IPS-15b (cell line): ENCODE results near the gene BRIP1.

Experiments
- H3K27me3 ChIP-seq: one replicate; pipeline ENCODE4 v1.6.1; 2013; ENCODE audit warnings: low read length; ENCODE audit not compliant: control insufficient read depth, insufficient read depth
- H3K36me3 ChIP-seq: one replicate; pipeline ENCODE4 v1.6.1; 2013; ENCODE audit warnings: low read length; ENCODE audit not compliant: control insufficient read depth, insufficient read depth
- H3K4me1 ChIP-seq: one replicate; pipeline ENCODE4 v1.6.1; 2013; ENCODE audit warnings: mild to moderate bottlenecking, low read length; ENCODE audit not compliant: control insufficient read depth, insufficient read depth
- H3K4me3 ChIP-seq: one replicate; pipeline ENCODE4 v1.5.1; 2013; ENCODE audit warnings: low read depth, low read length
- H3K9ac ChIP-seq: one replicate; pipeline ENCODE4 v1.6.1; 2013; ENCODE audit warnings: low read depth, mild to moderate bottlenecking, low read length
- H3K9me3 ChIP-seq: one replicate; pipeline ENCODE4 v1.6.1; 2013; ENCODE audit warnings: mild to moderate bottlenecking, low read length; ENCODE audit not compliant: control insufficient read depth, insufficient read depth

BRIP1 gene

GRCh38 chr17:61645920-61646319 lies 217.4 kb downstream of the BRIP1 start:
- Histone ChIP-seq H3K36me3 (no peaks in the 10 kb centered on the region), H3K9ac (no peak overlapping the region), H3K4me1 (no peaks in the 10 kb centered on the region), H3K4me3 (no peak overlapping the region), H3K27me3 (no peaks in the 10 kb centered on the region), H3K9me3 (no peaks in the 10 kb centered on the region)

- Histone ChIP-seq H3K4me1 (no peaks in the 10 kb centered on the region), H3K9me3 (no peaks in the 10 kb centered on the region), H3K9ac (no peak overlapping the region), H3K4me3 (no peak overlapping the region), H3K36me3 (no peaks in the 10 kb centered on the region), H3K27me3 (no peaks in the 10 kb centered on the region)
Observed at GRCh38 chr17:61644800-61645774, 218.2 kb downstream of the BRIP1 start.

- Histone ChIP-seq H3K27me3 (no peaks in the 10 kb centered on the region), H3K4me3 (no peak overlapping the region), H3K36me3 (no peaks in the 10 kb centered on the region), H3K4me1 (no peaks in the 10 kb centered on the region), H3K9me3 (no peaks in the 10 kb centered on the region), H3K9ac (no peak overlapping the region)
Observed at GRCh38 chr17:61642768-61643167, 220.6 kb downstream of the BRIP1 start.

- Histone ChIP-seq H3K9ac (no peak overlapping the region), H3K9me3 (no peaks in the 10 kb centered on the region), H3K27me3 (no peaks in the 10 kb centered on the region), H3K4me3 (no peak overlapping the region), H3K4me1 (no peaks in the 10 kb centered on the region), H3K36me3 (no peaks in the 10 kb centered on the region)
Observed at GRCh38 chr17:61641715-61642114, 221.6 kb downstream of the BRIP1 start.

DNA sequence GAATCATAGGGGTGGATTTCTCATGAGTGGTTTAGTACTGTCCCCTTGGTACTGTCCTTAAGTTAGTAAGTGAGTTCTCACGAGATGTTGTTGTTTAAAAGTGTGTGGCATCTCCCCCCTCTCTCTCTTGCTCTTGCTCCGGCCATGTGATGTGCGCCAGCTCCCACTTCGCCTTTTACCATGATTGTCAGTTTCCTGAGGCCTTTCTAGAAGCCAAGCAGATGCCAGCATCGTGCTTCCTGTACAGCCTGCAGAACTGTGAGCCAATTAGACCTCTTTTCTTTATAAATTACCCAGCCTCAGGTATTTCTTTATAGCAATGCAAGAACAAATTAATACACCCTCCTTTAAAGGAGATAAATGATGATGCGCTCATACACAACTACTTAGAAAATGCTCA lies 222.2 kb downstream of the BRIP1 start:
- no peaks in the 10 kb centered on the region for H3K9me3 ChIP-seq
- no peaks in the 10 kb centered on the region for H3K27me3 ChIP-seq
- no peak overlapping the region for H3K9ac ChIP-seq
- H3K4me1 ChIP-seq = no peaks in the 10 kb centered on the region
- H3K36me3 ChIP-seq = no peaks in the 10 kb centered on the region
- no peak overlapping the region for H3K4me3 ChIP-seq

GRCh38 chr17:61639818-61640217 lies 223.5 kb downstream of the BRIP1 start:
- no peak overlapping the region for H3K4me3 ChIP-seq
- no peaks in the 10 kb centered on the region for H3K4me1 ChIP-seq
- no peaks in the 10 kb centered on the region for H3K9me3 ChIP-seq
- H3K36me3 ChIP-seq = no peaks in the 10 kb centered on the region
- H3K27me3 ChIP-seq = no peaks in the 10 kb centered on the region
- H3K9ac ChIP-seq = no peak overlapping the region

DNA sequence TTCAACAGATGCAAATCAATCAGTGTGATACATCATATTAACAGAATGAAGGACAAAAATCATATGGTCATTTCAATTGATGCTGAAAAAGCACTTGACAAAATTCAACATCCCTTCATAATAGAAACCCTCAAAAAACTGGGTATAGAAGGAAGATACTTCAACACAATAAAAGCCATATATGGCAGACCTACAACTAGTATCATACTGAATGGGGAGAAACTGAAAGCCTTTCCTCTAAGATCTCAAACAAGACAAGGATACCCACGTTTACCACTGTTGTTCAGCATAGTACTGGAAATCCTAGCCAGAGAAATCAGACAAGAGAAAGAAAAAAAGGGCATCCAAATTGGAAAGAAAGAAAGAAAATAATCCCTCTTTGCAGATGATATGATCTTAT lies 225.2 kb downstream of the BRIP1 start:
- Histone ChIP-seq H3K36me3 (no peaks in the 10 kb centered on the region), H3K9me3 (no peaks in the 10 kb centered on the region), H3K9ac (no peak overlapping the region), H3K27me3 (no peaks in the 10 kb centered on the region), H3K4me1 (no peaks in the 10 kb centered on the region), H3K4me3 (no peak overlapping the region)

DNA sequence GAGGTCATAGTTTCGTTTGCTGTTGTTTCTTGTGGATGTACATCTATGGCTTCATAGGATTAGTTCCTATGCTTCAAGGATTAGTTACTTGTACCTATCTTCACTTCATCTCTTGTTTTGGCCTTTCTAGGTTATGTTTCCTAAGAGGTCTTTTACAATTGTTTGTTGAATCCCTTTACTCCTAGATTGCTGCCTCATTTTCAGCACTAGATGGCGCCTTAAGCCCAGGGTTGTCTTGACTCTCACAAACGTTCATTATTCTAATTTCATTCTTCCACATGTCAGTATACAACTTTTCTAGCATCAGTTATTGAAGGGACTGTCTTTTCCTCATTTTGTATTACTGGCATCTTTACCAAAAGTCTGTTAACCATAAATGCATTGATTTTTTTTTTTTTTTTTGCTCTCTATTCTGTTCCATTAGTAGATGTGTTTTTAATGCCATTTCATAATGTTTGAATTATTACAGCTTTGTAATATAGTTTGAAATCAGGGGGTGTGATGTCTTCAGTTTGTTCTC lies 227.4 kb downstream of the BRIP1 start:
- H3K4me3 ChIP-seq = no peak overlapping the region
- no peaks in the 10 kb centered on the region for H3K4me1 ChIP-seq
- no peak overlapping the region for H3K9ac ChIP-seq

DNA sequence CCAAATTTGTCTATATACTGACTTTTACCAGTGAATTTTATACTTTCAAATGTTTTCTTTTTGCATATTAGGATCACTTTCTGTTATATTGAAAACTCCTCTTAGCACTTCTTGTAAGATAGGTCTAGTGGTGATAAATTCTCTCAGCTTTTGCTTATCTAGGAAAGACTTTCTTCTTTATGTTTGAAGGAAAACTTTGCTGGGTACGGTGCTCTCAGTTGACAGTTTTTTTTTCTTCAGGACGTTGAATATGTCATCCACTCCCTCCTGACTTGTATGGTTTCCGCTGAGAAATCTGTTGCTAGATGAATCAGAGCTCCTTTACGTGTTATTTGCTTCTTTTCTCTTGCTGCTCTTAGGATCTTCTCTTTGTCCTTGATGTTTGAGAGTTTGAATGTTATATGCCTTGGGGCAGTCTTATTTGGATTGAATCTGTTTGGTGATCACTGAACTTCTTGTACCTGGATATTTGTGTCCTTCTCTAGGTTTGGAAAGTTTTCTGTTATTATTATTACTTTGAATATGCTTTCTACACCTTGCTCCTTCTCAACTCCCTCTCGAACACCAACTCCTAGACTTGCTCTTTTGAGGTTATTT lies 228.3 kb downstream of the BRIP1 start:
- no peak overlapping the region for H3K9ac ChIP-seq
- H3K4me3 ChIP-seq = no peak overlapping the region

More for the DNA sequence above, 227.4 kb downstream of the BRIP1 start:
- Histone ChIP-seq H3K36me3 (no peaks in the 10 kb centered on the region), H3K27me3 (no peaks in the 10 kb centered on the region), H3K9me3 (no peaks in the 10 kb centered on the region)

GRCh38 chr17:61634011-61634539 lies 229.3 kb downstream of the BRIP1 start:
- Histone ChIP-seq H3K4me1 (no peaks in the 10 kb centered on the region), H3K9me3 (no peaks in the 10 kb centered on the region), H3K4me3 (no peak overlapping the region), H3K36me3 (no peaks in the 10 kb centered on the region), H3K9ac (no peak overlapping the region), H3K27me3 (no peaks in the 10 kb centered on the region)

More for the DNA sequence above, 228.3 kb downstream of the BRIP1 start:
- Histone ChIP-seq H3K27me3 (no peaks in the 10 kb centered on the region), H3K9me3 (no peaks in the 10 kb centered on the region), H3K4me1 (no peaks in the 10 kb centered on the region), H3K36me3 (no peaks in the 10 kb centered on the region)

- Histone ChIP-seq H3K27me3 (no peaks in the 10 kb centered on the region), H3K9ac (no peak overlapping the region), H3K4me3 (no peak overlapping the region), H3K9me3 (no peaks in the 10 kb centered on the region), H3K4me1 (no peaks in the 10 kb centered on the region), H3K36me3 (no peaks in the 10 kb centered on the region)
Observed at GRCh38 chr17:61632826-61633225, 230.5 kb downstream of the BRIP1 start.
